Measurements from ENCODE around the gene RFX7.

GRCh38 chr15:56047354-56047753, 196.3 kb downstream of the RFX7 start:
- TF ChIP-seq, protein P1, sequence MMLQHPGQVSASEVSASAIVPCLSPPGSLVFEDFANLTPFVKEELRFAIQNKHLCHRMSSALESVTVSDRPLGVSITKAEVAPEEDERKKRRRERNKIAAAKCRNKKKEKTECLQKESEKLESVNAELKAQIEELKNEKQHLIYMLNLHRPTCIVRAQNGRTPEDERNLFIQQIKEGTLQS (IDR thresholded peaks at IDR 0.05): no peak
- no peak for TF ChIP-seq POLR2AphosphoS5 (IDR thresholded peaks at IDR 0.05; ENCODE audit: low read depth, low read length)
- TF ChIP-seq, protein P2, sequence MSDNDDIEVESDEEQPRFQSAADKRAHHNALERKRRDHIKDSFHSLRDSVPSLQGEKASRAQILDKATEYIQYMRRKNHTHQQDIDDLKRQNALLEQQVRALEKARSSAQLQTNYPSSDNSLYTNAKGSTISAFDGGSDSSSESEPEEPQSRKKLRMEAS (IDR thresholded peaks at IDR 0.05): no peak
- TF ChIP-seq, protein P3, sequence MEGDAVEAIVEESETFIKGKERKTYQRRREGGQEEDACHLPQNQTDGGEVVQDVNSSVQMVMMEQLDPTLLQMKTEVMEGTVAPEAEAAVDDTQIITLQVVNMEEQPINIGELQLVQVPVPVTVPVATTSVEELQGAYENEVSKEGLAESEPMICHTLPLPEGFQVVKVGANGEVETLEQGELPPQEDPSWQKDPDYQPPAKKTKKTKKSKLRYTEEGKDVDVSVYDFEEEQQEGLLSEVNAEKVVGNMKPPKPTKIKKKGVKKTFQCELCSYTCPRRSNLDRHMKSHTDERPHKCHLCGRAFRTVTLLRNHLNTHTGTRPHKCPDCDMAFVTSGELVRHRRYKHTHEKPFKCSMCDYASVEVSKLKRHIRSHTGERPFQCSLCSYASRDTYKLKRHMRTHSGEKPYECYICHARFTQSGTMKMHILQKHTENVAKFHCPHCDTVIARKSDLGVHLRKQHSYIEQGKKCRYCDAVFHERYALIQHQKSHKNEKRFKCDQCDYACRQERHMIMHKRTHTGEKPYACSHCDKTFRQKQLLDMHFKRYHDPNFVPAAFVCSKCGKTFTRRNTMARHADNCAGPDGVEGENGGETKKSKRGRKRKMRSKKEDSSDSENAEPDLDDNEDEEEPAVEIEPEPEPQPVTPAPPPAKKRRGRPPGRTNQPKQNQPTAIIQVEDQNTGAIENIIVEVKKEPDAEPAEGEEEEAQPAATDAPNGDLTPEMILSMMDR (IDR thresholded peaks at IDR 0.05 in 2 of 3, conservative IDR thresholded peaks at IDR 0.05 in 1 of 3; ENCODE audit: borderline replicate concordance in 1 of 3, insufficient read depth in 1 of 3, low read depth in 2 of 3, low read length in 2 of 3): no peak
- no peak for TF ChIP-seq YY1 (IDR thresholded peaks at IDR 0.05; ENCODE audit: extremely low read depth, insufficient replicate concordance, low read depth, low read length)
- no peak for TF ChIP-seq EGR1 (IDR thresholded peaks at IDR 0.05; ENCODE audit: low read depth)
- TF ChIP-seq POLR2A (IDR thresholded peaks at IDR 0.05; ENCODE audit: borderline replicate concordance, extremely low read depth, insufficient read depth, insufficient read length): no peak
- TF ChIP-seq CEBPB (IDR thresholded peaks at IDR 0.05; ENCODE audit: low read depth): no peak
- TF ChIP-seq ZFX (IDR thresholded peaks at IDR 0.05): no peak
- TF ChIP-seq, protein P4, sequence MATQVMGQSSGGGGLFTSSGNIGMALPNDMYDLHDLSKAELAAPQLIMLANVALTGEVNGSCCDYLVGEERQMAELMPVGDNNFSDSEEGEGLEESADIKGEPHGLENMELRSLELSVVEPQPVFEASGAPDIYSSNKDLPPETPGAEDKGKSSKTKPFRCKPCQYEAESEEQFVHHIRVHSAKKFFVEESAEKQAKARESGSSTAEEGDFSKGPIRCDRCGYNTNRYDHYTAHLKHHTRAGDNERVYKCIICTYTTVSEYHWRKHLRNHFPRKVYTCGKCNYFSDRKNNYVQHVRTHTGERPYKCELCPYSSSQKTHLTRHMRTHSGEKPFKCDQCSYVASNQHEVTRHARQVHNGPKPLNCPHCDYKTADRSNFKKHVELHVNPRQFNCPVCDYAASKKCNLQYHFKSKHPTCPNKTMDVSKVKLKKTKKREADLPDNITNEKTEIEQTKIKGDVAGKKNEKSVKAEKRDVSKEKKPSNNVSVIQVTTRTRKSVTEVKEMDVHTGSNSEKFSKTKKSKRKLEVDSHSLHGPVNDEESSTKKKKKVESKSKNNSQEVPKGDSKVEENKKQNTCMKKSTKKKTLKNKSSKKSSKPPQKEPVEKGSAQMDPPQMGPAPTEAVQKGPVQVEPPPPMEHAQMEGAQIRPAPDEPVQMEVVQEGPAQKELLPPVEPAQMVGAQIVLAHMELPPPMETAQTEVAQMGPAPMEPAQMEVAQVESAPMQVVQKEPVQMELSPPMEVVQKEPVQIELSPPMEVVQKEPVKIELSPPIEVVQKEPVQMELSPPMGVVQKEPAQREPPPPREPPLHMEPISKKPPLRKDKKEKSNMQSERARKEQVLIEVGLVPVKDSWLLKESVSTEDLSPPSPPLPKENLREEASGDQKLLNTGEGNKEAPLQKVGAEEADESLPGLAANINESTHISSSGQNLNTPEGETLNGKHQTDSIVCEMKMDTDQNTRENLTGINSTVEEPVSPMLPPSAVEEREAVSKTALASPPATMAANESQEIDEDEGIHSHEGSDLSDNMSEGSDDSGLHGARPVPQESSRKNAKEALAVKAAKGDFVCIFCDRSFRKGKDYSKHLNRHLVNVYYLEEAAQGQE (IDR thresholded peaks at IDR 0.05; ENCODE audit: low read depth): no peak
